GM18868 (cell line): Measurements from ENCODE around the gene ITGB3.
"Not testable (repeated sequence)": the region's sequence is repeated elsewhere in the genome, so short reads cannot be mapped to it uniquely, and the experiment has no call there.

ENCODE experiments used
- ATAC-seq: cut with Tn5 transposase; IDR thresholded peaks from one replicate; pipeline ENCODE4 v1.9.1; 2021; ENCODE audit warnings: mild to moderate bottlenecking, moderate library complexity; ENCODE audit not compliant: unreplicated experiment

ITGB3 gene

GRCh38 chr17:47243737-47244598 lies 9.7 kb upstream of the ITGB3 start:
- ATAC-seq = no peak

DNA sequence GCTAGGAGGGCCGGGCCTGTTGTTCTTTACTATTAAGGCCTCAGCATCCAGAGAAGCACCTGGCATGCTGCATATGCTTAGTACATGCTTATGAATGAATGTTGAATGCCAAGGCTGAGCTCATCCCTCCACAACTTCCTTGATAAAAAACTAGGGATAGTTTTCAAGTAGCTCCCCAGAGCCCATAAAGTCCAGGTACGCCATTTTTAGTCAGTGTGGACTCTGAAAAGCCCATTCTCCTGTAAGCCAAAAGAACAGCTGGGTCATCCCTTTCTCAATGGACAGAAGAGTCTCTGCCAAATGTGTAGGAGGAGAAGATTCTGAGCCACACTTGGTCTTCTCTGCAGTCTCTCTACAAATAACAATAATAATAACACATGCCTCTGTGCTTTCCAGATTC lies 8.9 kb upstream of the ITGB3 start:
- no peak for ATAC-seq

GRCh38 chr17:47246120-47246519 lies 7.5 kb upstream of the ITGB3 start:
- no peak for ATAC-seq

- ATAC-seq = no peak
These were observed 2.8 kb upstream of the ITGB3 start for GRCh38 chr17:47250855-47251254.

DNA sequence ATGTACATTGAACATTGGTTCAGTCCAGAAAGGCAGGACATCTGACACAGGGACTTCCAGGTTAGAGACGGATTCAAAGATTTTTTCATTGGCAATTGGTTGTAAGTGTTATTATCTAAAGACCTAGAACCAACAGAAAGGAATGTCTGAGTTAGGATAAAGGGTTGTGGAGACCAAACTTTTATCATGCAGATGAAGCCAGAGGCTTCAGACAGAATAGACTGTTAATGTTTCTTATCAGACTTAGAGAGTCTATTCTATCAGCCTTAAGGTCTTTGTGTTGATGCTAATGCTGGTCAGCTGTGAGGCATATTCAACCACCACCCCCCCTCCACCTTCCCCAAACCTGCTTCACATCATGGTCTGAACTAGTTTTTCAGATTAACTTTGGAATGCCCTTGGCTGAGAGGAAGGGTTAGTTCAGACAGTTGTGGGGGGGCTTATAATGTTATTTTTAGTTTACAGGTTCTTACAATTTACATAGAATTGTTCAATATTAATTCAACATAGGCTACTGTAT lies 2.1 kb upstream of the ITGB3 start:
- no peak for ATAC-seq

- no peak for ATAC-seq
These were observed 1.4 kb upstream of the ITGB3 start for GRCh38 chr17:47252209-47252608.

DNA sequence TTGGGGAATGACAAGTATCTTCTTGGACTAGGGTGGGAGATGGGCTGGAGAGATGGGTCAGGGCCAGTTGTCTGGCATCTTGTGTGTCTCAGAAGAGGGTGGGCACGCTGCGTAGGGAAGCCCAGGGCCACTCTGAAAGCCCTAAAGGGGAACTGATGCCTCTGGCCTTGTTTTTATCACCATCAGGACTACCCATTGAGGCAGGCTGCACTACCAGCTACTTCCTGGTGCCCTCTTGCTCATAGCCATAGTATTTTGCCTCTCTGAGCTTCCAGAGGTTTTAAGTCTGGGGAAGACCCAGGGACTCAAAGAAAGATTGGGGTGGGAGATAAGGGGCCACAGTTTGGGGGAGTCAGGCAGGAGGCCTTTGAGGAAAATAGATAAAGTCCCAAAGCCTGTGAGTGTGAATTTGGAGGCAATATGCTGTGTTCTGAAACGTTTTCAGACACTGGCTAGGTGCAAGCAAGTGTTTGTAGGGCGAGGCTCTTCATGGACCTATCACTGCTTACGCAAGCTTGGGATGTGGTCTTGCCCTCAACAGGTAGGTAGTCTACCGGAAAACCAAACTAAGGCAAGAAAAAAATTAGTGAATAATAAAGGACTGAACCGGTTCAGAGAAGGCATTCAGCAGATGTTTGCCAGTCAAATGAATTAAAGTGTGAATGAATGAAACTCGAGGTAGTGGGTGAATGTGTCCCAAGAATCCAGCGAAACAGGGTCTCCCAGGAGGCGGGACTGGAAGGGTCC lies 688 bp upstream of the ITGB3 start:
- ATAC-seq = no peak

DNA sequence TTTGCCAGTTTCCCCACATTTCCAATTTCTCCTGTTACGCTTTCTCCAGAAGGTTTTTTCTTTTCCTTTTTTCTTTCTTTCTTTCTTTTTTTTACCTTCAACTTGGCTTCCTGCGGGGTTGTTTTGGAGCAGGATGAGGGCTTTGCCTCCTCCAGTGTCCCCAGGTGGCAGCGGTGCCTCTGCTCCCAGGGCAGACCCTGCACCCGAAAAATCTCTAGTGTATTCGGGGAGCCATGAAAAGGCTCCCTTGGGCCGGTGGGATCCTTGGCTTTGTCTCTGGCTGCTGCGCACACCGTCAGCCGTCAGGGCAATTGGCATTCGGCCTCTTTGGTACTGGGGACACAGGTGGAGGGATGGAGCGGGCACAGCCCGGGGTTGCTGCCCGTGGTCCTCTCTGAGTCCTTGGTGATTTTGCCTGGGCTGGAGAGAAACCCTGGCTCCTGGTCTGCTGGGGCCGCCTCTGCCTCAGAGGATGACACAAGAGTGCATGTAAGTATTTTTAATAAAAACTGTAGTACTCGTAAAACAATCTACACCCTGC lies 846 bp downstream of the ITGB3 start:
- ATAC-seq = no peak

DNA sequence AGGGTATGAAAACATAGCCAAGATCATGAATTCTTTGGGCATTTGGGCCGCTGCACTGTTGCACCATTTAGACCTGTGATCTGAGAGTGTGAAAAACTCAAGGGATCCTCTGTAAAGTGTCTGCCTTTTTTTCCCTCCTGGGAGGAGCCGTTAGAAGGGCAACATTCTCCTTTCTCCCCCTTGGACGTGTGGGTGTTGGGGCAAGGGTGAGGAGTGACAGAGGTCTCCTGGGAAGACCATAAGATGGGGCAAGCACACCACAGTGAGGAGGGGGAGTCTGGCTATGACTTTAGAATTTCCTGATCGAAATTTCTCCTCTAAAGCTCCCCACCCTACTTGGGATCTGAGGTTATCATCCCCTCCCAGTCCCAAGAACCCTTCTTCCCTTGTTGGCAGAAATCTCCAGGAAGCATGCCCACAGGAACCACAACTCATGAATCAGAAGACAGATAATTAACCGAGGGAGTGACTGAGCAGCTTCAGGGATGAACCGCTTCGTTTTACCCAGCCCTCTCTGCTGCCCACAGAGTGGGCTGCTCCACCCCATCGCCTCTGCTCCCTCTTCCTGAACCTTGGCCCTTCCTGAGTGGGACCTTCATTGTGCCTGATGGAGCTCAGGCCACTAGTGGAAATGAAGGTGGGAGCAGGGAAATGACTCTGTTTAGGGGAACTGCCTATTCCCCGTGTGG lies 4.2 kb downstream of the ITGB3 start:
- no peak for ATAC-seq

- ATAC-seq = no peak
These were observed 9.0 kb downstream of the ITGB3 start for GRCh38 chr17:47262586-47262985.

DNA sequence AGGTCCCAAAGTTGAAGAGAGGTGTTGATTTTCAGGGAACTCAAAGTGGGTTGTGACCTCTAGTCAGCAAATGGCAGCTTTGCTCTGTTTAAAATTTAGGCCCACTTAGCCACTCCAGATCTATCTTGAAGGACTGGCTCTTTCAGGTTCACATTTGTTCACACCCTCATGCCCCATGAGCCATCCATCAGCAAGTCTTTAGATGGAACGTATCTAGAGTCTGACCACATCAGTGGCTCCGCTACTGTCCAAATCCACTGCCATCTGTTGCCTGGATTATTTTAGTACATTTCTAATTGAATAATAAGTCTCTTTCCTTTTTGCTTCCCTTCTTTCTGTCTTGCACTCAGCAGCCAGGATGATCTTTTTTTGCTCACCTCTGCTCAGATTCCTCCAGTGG lies 10.5 kb downstream of the ITGB3 start:
- ATAC-seq = no peak

DNA sequence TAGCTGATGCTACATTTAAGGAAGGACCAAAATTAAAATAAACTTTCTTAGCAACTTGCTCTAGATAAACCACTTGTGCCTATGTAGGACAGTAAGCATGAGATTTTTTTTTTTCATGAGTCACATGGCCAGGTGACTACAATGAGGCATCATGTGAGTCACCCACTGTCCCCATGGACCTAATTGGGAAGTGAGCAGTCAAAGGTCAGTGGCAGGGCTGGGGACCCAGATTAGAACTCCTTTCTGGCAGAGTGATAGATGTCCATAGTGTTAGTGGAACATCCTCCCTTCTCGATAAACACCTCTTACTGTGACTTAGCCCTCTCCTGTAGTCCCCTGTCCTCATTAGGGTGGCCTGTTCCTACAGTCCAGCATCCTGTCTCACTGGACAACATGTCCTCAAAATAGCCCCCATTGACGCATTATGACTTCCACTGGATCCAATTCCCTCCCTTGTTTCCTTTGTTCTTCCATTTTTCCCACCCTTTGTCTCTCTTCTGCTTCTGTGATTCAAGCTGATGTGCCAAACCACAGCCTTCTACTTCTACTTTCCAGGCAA lies 12.4 kb downstream of the ITGB3 start:
- ATAC-seq = no peak

GRCh38 chr17:47266782-47267181 lies 13.2 kb downstream of the ITGB3 start:
- no peak for ATAC-seq

DNA sequence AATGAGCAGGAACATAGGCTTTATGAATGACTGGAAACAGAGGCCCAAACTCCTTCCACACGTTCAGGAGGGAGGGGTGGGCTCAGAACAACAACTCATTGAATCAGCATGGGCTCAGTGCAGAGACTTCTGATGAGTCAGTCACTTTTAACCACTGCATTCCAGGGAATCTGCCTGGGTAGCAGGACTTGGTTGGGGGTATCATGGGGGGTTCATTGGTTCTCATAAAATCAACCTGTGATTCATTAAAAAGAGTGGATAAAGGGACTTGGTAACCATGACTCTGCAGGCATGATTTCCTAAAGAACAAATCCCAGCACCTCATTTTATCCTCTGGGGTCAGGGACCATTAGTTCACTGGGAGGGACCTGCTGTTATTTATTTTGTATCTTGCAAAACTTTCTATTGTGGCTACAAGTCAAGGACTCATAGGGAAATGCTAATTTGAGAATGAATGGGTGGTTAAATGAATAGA lies 13.8 kb downstream of the ITGB3 start:
- ATAC-seq = no peak

DNA sequence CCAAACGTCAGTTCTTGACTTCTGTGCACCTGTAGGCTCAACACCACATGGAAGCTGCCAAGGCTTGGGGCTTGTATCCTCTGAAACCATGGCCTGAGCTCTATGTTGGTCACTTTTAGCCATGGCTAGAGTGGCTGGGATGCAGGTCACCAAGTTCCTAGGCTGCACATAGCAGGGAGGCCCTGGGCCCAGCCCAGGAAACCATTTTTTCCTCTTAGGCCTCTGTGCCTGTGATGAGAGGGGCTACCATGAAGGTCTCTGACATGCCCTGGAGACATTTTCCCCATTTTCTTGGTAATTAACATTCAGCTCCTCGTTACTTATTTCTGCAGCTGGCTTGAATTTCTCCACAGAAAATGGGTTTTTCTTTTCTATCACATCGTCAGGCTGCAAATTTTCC lies 15.3 kb downstream of the ITGB3 start:
- ATAC-seq = not testable (repeated sequence)

DNA sequence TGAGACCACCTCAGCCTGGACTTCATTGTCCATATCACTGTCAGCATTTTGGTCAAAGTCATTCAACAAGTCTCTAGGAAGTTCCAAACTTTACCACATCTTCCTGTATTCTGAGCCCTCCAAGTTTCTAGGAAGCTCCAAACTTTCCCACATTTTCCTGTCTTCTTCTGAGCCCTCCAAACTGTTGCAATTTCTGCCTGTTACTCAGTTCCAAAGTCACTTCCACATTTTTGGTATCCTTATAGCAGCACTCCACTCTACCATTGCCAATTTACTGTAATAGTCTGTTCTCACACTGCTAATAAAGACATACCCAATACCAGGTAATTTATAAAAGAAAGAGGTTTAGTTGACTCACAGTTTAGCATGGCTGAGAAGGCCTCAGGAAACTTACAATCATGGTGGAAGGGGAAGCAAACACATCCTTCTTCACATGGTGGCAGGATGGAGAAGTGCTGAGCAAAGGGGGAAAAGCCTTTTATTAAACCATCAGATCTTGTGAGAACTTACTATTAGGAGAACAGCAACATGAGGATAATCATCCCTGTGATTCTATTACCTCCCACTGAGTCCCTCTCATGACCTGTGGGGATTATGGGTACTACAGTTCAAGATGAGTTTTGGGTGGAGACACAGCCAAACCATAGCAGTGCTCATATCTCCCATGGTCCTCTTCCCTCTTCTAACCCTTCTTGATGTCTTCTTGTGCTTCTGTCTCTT lies 16.1 kb downstream of the ITGB3 start:
- not testable (repeated sequence) for ATAC-seq

- no peak for ATAC-seq
These were observed 17.5 kb downstream of the ITGB3 start for GRCh38 chr17:47270946-47271705.

DNA sequence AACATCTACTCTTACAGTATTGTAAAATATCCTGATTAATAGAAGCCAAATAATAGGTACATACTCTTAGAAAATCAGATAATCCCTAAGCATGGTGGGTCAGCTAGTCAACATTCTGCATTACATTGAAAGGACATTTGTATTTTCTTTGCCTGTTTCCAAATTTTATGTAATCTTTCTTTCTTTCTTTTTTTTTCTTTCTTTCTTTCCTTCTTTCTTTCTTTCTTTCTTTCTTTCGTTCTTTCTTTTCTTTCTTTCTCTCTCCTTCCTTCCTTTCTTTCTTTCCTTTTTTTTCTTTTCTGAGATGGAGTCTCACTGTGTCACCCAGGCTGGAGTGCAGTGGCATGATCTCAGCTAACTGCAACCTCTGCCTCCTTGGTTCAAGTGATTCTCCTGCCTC lies 18.9 kb downstream of the ITGB3 start:
- no peak for ATAC-seq

DNA sequence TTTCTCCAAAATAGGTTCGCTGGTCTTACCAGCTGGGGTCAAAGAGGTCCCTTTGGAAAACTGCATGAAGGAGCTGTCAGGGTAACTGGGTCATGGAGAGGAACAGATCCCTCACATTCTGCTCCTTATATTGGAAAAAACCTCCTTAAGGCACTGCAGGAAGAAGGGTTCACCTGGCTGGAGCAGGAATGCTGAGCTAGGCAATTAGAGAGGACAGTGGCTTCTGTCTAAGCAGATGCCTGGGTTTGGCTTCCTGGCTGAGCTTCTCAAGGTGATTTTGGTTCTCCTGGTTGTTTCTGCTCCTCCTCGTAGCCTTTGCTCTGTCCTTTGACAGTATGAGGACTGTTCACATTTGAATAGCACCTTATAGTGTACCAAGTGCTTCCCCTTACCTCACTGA lies 19.6 kb downstream of the ITGB3 start:
- ATAC-seq = no peak
